ENCODE measurements around the gene CT45A10.

Gene CT45A10

DNA sequence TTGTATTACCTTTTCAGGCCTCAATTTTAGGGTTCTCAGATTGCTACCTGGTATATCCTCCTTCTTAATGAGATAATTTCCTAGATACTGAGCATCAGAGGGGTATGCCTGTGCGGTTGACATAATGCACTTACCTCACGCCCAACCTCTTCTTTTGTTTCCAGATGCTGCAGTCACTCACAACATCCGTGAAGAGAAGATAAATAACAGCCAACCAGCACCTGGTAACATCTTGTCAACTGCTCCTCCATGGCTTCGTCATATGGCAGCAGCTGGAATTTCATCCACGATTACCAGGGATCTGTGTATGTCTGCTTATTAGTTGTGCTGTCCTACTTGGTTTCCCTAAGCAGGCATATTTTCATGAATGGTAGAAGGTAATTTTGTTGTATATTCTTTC lies 17.0 kb upstream of the CT45A10 start:
- TF ChIP-seq SNAI2 (CRISPR knock-in tag; IDR thresholded peaks at IDR 0.05), result no peak
- TF ChIP-seq ESRRG (CRISPR knock-in tag; IDR thresholded peaks at IDR 0.05), result no peak
- TF ChIP-seq, protein P1, sequence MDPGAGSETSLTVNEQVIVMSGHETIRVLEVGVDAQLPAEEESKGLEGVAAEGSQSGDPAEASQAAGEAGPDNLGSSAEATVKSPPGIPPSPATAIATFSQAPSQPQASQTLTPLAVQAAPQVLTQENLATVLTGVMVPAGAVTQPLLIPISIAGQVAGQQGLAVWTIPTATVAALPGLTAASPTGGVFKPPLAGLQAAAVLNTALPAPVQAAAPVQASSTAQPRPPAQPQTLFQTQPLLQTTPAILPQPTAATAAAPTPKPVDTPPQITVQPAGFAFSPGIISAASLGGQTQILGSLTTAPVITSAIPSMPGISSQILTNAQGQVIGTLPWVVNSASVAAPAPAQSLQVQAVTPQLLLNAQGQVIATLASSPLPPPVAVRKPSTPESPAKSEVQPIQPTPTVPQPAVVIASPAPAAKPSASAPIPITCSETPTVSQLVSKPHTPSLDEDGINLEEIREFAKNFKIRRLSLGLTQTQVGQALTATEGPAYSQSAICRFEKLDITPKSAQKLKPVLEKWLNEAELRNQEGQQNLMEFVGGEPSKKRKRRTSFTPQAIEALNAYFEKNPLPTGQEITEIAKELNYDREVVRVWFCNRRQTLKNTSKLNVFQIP (CRISPR knock-in tag; IDR thresholded peaks at IDR 0.05; ENCODE audit: borderline replicate concordance, low read depth), result no peak
- TF ChIP-seq ZNF8 (CRISPR knock-in tag; IDR thresholded peaks at IDR 0.05), result no peak
- no peak for TF ChIP-seq PATZ1 (CRISPR knock-in tag; IDR thresholded peaks at IDR 0.05; ENCODE audit: borderline replicate concordance)
- no peak for TF ChIP-seq OSR1 (CRISPR knock-in tag; IDR thresholded peaks at IDR 0.05)
- no peak for TF ChIP-seq CSRNP3 (CRISPR knock-in tag; IDR thresholded peaks at IDR 0.05)
- TF ChIP-seq, protein P2, sequence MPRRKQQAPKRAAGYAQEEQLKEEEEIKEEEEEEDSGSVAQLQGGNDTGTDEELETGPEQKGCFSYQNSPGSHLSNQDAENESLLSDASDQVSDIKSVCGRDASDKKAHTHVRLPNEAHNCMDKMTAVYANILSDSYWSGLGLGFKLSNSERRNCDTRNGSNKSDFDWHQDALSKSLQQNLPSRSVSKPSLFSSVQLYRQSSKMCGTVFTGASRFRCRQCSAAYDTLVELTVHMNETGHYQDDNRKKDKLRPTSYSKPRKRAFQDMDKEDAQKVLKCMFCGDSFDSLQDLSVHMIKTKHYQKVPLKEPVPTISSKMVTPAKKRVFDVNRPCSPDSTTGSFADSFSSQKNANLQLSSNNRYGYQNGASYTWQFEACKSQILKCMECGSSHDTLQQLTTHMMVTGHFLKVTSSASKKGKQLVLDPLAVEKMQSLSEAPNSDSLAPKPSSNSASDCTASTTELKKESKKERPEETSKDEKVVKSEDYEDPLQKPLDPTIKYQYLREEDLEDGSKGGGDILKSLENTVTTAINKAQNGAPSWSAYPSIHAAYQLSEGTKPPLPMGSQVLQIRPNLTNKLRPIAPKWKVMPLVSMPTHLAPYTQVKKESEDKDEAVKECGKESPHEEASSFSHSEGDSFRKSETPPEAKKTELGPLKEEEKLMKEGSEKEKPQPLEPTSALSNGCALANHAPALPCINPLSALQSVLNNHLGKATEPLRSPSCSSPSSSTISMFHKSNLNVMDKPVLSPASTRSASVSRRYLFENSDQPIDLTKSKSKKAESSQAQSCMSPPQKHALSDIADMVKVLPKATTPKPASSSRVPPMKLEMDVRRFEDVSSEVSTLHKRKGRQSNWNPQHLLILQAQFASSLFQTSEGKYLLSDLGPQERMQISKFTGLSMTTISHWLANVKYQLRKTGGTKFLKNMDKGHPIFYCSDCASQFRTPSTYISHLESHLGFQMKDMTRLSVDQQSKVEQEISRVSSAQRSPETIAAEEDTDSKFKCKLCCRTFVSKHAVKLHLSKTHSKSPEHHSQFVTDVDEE (CRISPR knock-in tag; IDR thresholded peaks at IDR 0.05), result no peak
- TF ChIP-seq, protein P3, sequence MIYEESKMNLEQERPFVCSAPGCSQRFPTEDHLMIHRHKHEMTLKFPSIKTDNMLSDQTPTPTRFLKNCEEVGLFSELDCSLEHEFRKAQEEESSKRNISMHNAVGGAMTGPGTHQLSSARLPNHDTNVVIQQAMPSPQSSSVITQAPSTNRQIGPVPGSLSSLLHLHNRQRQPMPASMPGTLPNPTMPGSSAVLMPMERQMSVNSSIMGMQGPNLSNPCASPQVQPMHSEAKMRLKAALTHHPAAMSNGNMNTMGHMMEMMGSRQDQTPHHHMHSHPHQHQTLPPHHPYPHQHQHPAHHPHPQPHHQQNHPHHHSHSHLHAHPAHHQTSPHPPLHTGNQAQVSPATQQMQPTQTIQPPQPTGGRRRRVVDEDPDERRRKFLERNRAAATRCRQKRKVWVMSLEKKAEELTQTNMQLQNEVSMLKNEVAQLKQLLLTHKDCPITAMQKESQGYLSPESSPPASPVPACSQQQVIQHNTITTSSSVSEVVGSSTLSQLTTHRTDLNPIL (CRISPR knock-in tag; IDR thresholded peaks at IDR 0.05; ENCODE audit: low read depth), result no peak
- TF ChIP-seq BACH2 (CRISPR knock-in tag; IDR thresholded peaks at IDR 0.05; ENCODE audit: borderline replicate concordance), result no peak
- TF ChIP-seq TCF4 (CRISPR knock-in tag; IDR thresholded peaks at IDR 0.05; ENCODE audit: borderline replicate concordance), result no peak
- ATAC-seq, result no peak

- TF ChIP-seq SNAI2 (CRISPR knock-in tag; IDR thresholded peaks at IDR 0.05), result no peak
- no peak for TF ChIP-seq CSDC2 (CRISPR knock-in tag; IDR thresholded peaks at IDR 0.05)
- no peak for TF ChIP-seq CSRNP3 (CRISPR knock-in tag; IDR thresholded peaks at IDR 0.05)
- TF ChIP-seq ARNTL (CRISPR knock-in tag; IDR thresholded peaks at IDR 0.05; ENCODE audit: borderline replicate concordance, low read depth), result no peak
- no peak for TF ChIP-seq ZC3H10 (CRISPR knock-in tag; IDR thresholded peaks at IDR 0.05)
- TF ChIP-seq RARB (CRISPR knock-in tag; IDR thresholded peaks at IDR 0.05), result no peak
- no peak for TF ChIP-seq ZFP30 (CRISPR knock-in tag; IDR thresholded peaks at IDR 0.05)
- TF ChIP-seq PPARA (CRISPR knock-in tag; IDR thresholded peaks at IDR 0.05; ENCODE audit: borderline replicate concordance), result no peak
- no peak for TF ChIP-seq ZFP3 (CRISPR knock-in tag; IDR thresholded peaks at IDR 0.05)
- no peak for TF ChIP-seq ESRRG (CRISPR knock-in tag; IDR thresholded peaks at IDR 0.05)
- TF ChIP-seq GLIS3 (CRISPR knock-in tag; IDR thresholded peaks at IDR 0.05), result no peak
- TF ChIP-seq, protein P3 (CRISPR knock-in tag; IDR thresholded peaks at IDR 0.05; ENCODE audit: low read depth), result no peak
- TF ChIP-seq OSR1 (CRISPR knock-in tag; IDR thresholded peaks at IDR 0.05), result no peak
- TF ChIP-seq, protein P1 (CRISPR knock-in tag; IDR thresholded peaks at IDR 0.05; ENCODE audit: borderline replicate concordance, low read depth), result no peak
- no peak for TF ChIP-seq PATZ1 (CRISPR knock-in tag; IDR thresholded peaks at IDR 0.05; ENCODE audit: borderline replicate concordance)
- no peak for TF ChIP-seq TOX (CRISPR knock-in tag; IDR thresholded peaks at IDR 0.05; ENCODE audit: borderline replicate concordance)
- no peak for TF ChIP-seq TCF4 (CRISPR knock-in tag; IDR thresholded peaks at IDR 0.05; ENCODE audit: borderline replicate concordance)
- TF ChIP-seq ISL1 (CRISPR knock-in tag; IDR thresholded peaks at IDR 0.05), result no peak
- TF ChIP-seq ZNF8 (CRISPR knock-in tag; IDR thresholded peaks at IDR 0.05), result no peak
- ATAC-seq, result no peak
These were observed 463 bp downstream of the CT45A10 start for GRCh38 chrX:135892781-135893180.

Measured in SK-N-SH treated with all-trans-retinoic acid at 6 μM for 48 hours (cell line).